ENCODE results near the gene SUPT3H.

DNA sequence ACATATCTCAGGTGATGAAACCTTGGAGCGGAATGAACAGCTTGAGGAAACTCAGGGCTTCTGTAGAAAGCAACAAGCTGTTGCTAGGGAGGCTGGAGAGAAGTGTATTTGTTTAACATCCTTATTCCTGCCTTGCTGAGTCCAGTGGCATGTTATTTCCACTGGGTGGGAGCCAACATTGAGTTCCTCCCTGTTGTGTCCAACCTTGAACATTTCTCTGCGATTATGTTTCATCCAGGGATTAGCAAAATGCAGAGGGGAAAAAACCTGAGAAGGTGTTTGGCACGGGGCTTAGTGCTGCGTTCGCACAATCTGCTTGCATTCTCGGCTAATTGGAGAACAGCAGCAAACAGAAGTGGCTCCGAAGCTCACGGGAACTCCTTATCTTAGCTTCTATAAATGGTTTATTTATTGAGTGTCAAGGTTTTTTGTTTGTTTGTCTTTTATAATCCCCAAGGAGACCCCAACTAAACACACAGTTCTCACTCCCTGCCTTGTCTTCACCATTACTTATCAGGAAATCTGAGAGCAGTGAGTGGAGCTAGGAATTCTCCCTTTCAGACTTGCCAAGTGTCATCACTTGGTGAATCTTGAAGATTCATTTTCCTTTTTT is 577.5 kb downstream of the SUPT3H start:
- TF ChIP-seq, protein P1, sequence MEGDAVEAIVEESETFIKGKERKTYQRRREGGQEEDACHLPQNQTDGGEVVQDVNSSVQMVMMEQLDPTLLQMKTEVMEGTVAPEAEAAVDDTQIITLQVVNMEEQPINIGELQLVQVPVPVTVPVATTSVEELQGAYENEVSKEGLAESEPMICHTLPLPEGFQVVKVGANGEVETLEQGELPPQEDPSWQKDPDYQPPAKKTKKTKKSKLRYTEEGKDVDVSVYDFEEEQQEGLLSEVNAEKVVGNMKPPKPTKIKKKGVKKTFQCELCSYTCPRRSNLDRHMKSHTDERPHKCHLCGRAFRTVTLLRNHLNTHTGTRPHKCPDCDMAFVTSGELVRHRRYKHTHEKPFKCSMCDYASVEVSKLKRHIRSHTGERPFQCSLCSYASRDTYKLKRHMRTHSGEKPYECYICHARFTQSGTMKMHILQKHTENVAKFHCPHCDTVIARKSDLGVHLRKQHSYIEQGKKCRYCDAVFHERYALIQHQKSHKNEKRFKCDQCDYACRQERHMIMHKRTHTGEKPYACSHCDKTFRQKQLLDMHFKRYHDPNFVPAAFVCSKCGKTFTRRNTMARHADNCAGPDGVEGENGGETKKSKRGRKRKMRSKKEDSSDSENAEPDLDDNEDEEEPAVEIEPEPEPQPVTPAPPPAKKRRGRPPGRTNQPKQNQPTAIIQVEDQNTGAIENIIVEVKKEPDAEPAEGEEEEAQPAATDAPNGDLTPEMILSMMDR (IDR thresholded peaks at IDR 0.05): no peak
- TF ChIP-seq POLR2A (IDR thresholded peaks at IDR 0.05): no peak

Measured in lower leg skin (tissue), 3 donors.